A375 (cell line): Measurements from ENCODE around the gene OR7G2. TPM values are rescaled to one million over a fixed set of nuclear protein-coding genes. Genes with fewer than 3 reads are reported as not detected.

Experiments used
- small RNA-seq: library from RNA; depleted of rRNA; stranded (forward); fragments of <200 nt; gene quantifications from one replicate; pipeline ENCODE3, GENCODE V24; 2014
- total RNA-seq: library from RNA; depleted of rRNA; stranded (reverse); fragments of >200 nt; shearing (Covaris generic); gene quantifications from 2 replicates; pipeline ENCODE4 v1.2.3, GENCODE V29; 2014; rRNA removed

OR7G2 gene
- not detected in 2 replicates for total RNA-seq

DNA sequence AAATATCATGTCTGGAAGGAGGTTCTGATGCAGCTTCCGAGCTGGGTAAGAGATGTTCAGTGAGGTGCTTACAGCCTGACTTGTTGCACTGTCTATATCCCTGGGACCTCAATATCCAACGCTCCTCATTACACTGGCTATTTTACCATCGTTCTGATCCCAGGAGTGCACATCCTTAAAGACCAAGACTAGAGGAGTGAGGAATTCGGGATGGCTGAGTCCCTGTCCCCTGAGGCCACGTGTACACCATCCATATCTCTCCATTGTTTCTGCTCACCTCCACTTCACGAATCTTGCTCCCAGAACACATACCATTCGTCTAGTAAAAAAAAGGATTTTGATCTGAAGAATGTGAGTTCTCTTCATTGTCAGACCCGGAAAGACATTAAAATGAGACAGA lies at the start of gene OR7G2:
Gene OR7G2 (minus strand): TSS at position 101 of the 400 bp plus-strand sequence. CDS start 4,232 bp downstream, outside the sequence.

DNA sequence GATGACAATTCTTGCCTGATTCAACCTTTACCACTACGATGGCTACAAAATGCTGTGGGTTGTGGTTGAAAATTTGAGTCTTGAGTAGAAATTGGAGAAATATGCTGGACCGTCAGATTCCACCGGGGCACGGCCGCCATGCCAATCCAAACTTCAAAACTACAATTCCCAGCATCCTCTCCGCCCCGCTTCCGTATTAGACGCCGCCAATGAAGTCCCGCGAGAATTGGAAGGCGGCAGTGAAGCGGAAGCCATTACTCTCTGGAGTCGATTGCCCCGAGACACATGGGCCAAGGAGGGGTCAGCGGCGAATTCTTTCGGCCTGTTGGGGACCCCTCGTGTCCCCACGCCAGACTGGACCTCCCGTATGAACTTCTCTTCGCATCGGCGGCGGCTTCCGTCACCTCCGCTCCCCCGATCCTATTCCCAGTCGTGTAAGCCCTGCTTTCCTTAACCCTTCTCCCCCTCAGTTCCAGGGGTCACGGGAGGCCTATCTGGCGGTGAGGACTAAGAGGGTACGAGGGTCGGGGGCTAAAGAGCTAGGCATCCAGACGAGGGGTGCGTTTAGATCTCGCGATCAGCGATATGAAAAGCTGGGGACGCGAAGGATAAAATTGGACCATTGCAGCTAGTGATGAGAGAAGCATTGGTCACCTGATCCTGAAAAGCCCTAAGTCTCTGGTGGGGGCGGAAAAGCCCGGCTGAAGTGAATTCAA lies 33.0 kb upstream of the OR7G2 start, which contains the start of gene ZNF317:
Gene ZNF317 (plus strand): TSS at position 239 of the 716 bp plus-strand sequence. CDS start 15,620 bp downstream, outside the sequence.

DNA sequence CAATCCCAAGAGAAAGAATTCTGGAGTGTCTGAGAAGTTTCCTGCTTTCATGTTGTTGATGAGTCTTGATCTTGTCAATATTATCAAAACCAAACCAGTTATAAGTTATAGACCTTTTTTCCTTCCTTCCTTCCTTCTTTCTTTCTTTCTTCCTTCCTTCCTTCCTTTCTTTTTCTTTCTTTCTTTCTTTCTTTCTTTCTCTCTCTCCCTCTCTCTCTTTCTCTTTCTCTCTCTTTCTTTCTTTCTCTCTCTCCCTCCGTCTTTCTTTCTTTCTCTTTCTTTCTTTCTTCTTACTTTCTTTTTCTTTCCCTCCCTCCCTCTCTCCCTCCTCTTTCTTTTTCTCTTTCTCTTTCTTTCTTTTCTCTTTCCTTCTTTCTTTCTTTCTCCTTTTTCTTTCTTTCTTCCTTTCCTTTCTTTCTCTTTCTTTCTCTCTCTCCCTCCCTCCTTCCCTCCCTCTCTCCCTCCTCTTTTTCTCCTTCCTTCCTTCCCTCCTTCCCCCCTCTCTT lies 19.7 kb upstream of the OR7G2 start, which contains the start of gene OR7G3:
Gene OR7G3 (minus strand): TSS at position 51 of the 506 bp plus-strand sequence. CDS start 0 bp downstream, at position 51.

DNA sequence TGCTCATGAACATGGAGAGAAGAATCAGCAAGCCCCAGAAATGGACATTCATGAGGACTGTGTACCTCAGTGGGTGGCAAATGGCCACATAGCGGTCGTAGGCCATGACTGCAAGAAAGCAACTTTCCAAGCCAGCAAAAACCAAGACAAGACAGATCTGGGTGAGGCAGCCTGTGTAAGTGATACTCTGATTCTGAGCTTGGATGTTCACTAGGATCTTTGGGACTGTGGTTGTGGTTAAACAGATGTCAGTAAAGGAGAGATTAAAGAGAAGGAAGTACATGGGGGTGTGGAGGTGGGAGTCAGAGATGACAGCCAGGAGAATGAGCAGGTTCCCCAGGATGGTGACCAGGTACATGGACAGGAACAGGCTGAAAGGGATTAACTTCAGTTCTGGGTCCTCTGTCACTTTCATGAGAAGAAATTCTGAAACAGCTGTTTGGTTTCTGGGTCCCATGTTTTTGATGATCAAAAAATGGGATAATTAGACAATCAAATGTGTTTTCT lies 8.1 kb upstream of the OR7G2 start, which contains the start of gene OR7G1:
Gene OR7G1 (minus strand): TSS at position 457 of the 507 bp plus-strand sequence. CDS start 0 bp downstream, at position 457.

DNA sequence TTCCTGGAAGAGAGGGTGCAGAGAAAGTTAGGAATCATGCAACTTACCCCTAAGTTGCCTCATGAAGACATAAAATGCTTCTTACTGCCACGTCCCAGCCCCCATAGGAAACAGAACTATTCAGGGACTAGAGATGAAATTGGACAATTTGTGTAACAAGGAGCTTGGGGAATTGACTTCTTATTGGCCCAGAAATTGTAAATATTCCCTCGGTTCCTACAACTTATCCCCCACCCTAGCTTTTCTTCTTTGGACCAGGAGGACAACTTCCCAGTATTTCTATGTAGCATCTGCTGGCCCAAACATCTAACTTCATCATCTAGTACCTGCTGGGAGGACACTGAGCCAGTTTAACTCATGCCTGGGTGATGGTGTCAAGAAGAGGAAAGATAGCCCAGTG lies 20.5 kb downstream of the OR7G2 start, which contains the start of gene OR1M1:
Gene OR1M1 (plus strand): TSS at position 301 of the 400 bp plus-strand sequence. CDS start 6,184 bp downstream, outside the sequence.

Small RNA genes lying within 50 kb of the gene (small RNA-seq; reads per million reads assigned to genes)
- gene OR1M4P: not detected

Other genes with a start within 250 kb of the OR7G2 start
- not detected in 2 replicates for gene MUC16, start 97.1 kb downstream of the OR7G2 start, total RNA-seq
- gene OR1M1, start 20.4 kb downstream of the OR7G2 start, total RNA-seq: not detected in 2 replicates
- gene OR7G1, start 8.3 kb upstream of the OR7G2 start, total RNA-seq: not detected in 2 replicates
- gene OR7G3, start 19.5 kb upstream of the OR7G2 start, total RNA-seq: not detected in 2 replicates
- gene ZNF317, start 32.9 kb upstream of the OR7G2 start, total RNA-seq: 28.4 and 31.6 TPM in 2 replicates
- not detected in 2 replicates for gene OR7D2, start 71.5 kb upstream of the OR7G2 start, total RNA-seq
- gene OR7D4, start 112.1 kb upstream of the OR7G2 start, total RNA-seq: not detected in 2 replicates
- gene OR7E24, start 143.5 kb upstream of the OR7G2 start, total RNA-seq: not detected in 2 replicates
- 9.7 and 20.6 TPM in 2 replicates for gene ZNF699, start 202.4 kb upstream of the OR7G2 start, total RNA-seq
- 8.6 and 11.2 TPM in 2 replicates for gene ZNF559, start 216.7 kb upstream of the OR7G2 start, total RNA-seq